Measurements from ENCODE around the gene RAD17. TPM values are rescaled to one million over a fixed set of nuclear protein-coding genes. Genes with fewer than 3 reads are reported as not detected.
"Not testable (repeated sequence)": the region's sequence is repeated elsewhere in the genome, so short reads cannot be mapped to it uniquely, and the experiment has no call there.

RAD17 gene
- total and polyA plus RNA-seq, 8 donors: 9.4 to 42.5 (median 18.0) TPM

DNA sequence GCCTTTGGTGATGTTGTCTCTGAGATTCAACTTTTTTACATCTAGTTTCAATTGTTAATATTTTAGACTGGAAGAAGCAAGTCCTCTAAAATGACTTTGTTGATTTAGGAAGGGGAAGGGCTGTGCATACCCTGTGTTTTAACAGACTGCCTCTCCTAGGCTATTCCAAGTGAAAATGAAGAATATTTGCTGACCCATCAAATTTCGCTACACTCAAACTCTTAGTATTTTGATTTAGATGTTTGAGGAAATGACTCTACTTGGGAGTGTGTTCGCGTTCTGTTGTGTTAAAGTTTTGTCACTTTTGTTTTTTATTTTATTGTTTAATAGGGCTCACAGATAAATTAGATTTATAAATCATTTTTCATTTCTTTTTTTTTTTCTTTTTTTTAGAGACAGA lies 48.9 kb downstream of the RAD17 start:
- TF ChIP-seq EP300 (IDR thresholded peaks at IDR 0.05) (no peak), POLR2A (IDR thresholded peaks at IDR 0.05) (no peak), POLR2AphosphoS5 (IDR thresholded peaks at IDR 0.05) (no peak)
- TF ChIP-seq, protein P1, sequence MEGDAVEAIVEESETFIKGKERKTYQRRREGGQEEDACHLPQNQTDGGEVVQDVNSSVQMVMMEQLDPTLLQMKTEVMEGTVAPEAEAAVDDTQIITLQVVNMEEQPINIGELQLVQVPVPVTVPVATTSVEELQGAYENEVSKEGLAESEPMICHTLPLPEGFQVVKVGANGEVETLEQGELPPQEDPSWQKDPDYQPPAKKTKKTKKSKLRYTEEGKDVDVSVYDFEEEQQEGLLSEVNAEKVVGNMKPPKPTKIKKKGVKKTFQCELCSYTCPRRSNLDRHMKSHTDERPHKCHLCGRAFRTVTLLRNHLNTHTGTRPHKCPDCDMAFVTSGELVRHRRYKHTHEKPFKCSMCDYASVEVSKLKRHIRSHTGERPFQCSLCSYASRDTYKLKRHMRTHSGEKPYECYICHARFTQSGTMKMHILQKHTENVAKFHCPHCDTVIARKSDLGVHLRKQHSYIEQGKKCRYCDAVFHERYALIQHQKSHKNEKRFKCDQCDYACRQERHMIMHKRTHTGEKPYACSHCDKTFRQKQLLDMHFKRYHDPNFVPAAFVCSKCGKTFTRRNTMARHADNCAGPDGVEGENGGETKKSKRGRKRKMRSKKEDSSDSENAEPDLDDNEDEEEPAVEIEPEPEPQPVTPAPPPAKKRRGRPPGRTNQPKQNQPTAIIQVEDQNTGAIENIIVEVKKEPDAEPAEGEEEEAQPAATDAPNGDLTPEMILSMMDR (IDR thresholded peaks at IDR 0.05): no peak
- H3K27ac ChIP-seq: peak overlapping the region in 1 of 5 donors; percentile 20
- 89 to 97% (median 91%) methylated on average over 3 of the region's 3 CpGs for WGBS, 5 donors

GRCh38 chr5:69431424-69432303 lies 62.0 kb downstream of the RAD17 start:
- no peak overlapping the region for H3K4me3 ChIP-seq
- DNase-seq: no peak
- H3K27ac ChIP-seq: peak overlapping the region in 1 of 5 donors; percentile 42
- no peak for TF ChIP-seq EP300 (IDR thresholded peaks at IDR 0.05)
- TF ChIP-seq POLR2A (IDR thresholded peaks at IDR 0.05): no peak
- TF ChIP-seq POLR2AphosphoS5 (IDR thresholded peaks at IDR 0.05): no peak
- TF ChIP-seq, protein P1 (IDR thresholded peaks at IDR 0.05): no peak
- 83 to 87% (median 84%) methylated on average over 11 of the region's 11 CpGs for WGBS, 5 donors
- no peaks in the 10 kb centered on the region for H3K27me3 ChIP-seq
- peaks cover 0 to 7% (median 0%) of the 10 kb centered on the region in 4 donors for H3K4me1 ChIP-seq
- peaks cover 0 to 15% (median 10%) of the 10 kb centered on the region in 4 donors for H3K36me3 ChIP-seq
- H3K9me3 ChIP-seq: no peaks in the 10 kb centered on the region
- intact Hi-C loops (cut with DNase I; ENCODE audit: low total_unique reads): no loop called here

More for the DNA sequence above, 48.9 kb downstream of the RAD17 start:
- Histone ChIP-seq H3K36me3 (peaks cover 0 to 26% (median 16%) of the 10 kb centered on the region in 4 donors), H3K4me1 (peaks cover 0 to 8% (median 4%) of the 10 kb centered on the region in 4 donors), H3K27me3 (no peaks in the 10 kb centered on the region), H3K4me3 (no peak overlapping the region), H3K9me3 (no peaks in the 10 kb centered on the region)
- intact Hi-C loops (cut with DNase I; ENCODE audit: low total_unique reads): no loop called here
- no peak for DNase-seq

GRCh38 chr5:69432412-69433206 lies 63.0 kb downstream of the RAD17 start:
- Histone ChIP-seq H3K4me3 (no peak overlapping the region), H3K27me3 (no peaks in the 10 kb centered on the region), H3K36me3 (peaks cover 0 to 15% (median 10%) of the 10 kb centered on the region in 4 donors), H3K4me1 (peaks cover 0 to 16% (median 0%) of the 10 kb centered on the region in 4 donors), H3K27ac (peak overlapping the region in 2 of 5 donors; percentile 10 to 42), H3K9me3 (no peaks in the 10 kb centered on the region)
- DNase-seq: no peak
- intact Hi-C loops (cut with DNase I; ENCODE audit: low total_unique reads): no loop called here
- TF ChIP-seq, protein P1 (IDR thresholded peaks at IDR 0.05): no peak
- no peak for TF ChIP-seq POLR2A (IDR thresholded peaks at IDR 0.05)
- TF ChIP-seq EP300 (IDR thresholded peaks at IDR 0.05): no peak
- no peak for TF ChIP-seq POLR2AphosphoS5 (IDR thresholded peaks at IDR 0.05)
- 42 to 65% (median 53%) methylated on average over 8 of the region's 8 CpGs for WGBS, 5 donors

- H3K4me3 ChIP-seq; H3K9me3 ChIP-seq; H3K27me3 ChIP-seq; intact Hi-C loops (cut with DNase I; ENCODE audit: low total_unique reads); DNase-seq: not testable (repeated sequence)
- Histone ChIP-seq H3K27ac (peak overlapping the region in 4 of 5 donors; percentile 69 to 86 (median 76)), H3K4me1 (peaks cover 0 to 23% (median 0%) of the 10 kb centered on the region in 4 donors), H3K36me3 (peaks cover 0 to 15% (median 11%) of the 10 kb centered on the region in 4 donors)
- 89 to 94% (median 92%) methylated on average over 5 of the region's 5 CpGs for WGBS, 5 donors
Observed at GRCh38 chr5:69435276-69435884, 65.8 kb downstream of the RAD17 start.

All from stomach (tissue), 9 donors.